Spleen (tissue), 7 donors: ENCODE measurements around the gene KDM6B.

Experiments used
- CTCF ChIP-seq, 11 experiments: fragments of 200-600 bp in 7 of 11; fragments of 450-650 bp in 4 of 11; sonication (generic) in 4 of 11; IDR thresholded peaks in 8 of 11; conservative IDR thresholded peaks in 3 of 11; 1 replicate in 7 of 11; 2 replicates in 4 of 11; pipeline versions ENCODE4 v1.4.0 to v1.8.0; 2016 to 2021; ENCODE audit warnings: antibody characterized with exemption in 11 of 11, inconsistent platforms in 4 of 11, mild to moderate bottlenecking in 1 of 11
- POLR2A ChIP-seq, 3 donors: fragments of 450-650 bp; IDR thresholded peaks; one replicate each; pipeline ENCODE4 v1.5.1; 2017; ENCODE audit warnings: antibody characterized with exemption in 3 of 3, mild to moderate bottlenecking in 1 of 3
- donor health status: DM: no; HTN: no; CAD: no; lungs with moderate emphysema.
- donor health status: DM: no; HTN: no; CAD: no.
- donor health status: DM: no; HTN: no; CAD: no.

DNA sequence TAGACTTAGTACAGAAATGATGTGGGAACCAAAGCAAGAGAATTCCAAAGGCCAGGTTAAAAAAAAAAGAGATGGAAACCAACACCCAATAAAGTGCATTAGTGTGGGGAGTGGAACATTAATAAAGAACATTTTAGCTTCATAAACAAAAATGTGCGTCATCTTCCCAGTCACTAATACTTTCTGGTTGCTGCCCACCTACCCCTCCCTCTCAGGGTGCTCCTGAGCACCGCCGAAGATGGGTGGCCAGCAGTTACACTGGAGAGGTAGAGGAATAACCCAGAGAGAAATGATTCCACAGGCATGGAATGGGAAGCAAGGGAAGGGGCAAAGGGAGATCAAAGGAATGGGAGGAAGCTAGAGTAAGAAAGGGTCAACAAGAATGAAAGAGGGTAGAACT is 48.6 kb downstream of the KDM6B start:
- no peak for TF ChIP-seq CTCF (IDR thresholded peaks at IDR 0.05 in 8 of 11, conservative IDR thresholded peaks at IDR 0.05 in 3 of 11)
- TF ChIP-seq POLR2A (IDR thresholded peaks at IDR 0.05): no peak
